HepG2 (cell line): ENCODE measurements around the gene SLC25A33. TPM values are rescaled to one million over a fixed set of nuclear protein-coding genes. Genes with fewer than 3 reads are reported as not detected.

Source experiments
- ATF7-NPFF ChIP-seq: sonication (generic); formaldehyde crosslinking; IDR thresholded peaks from 2 replicates; pipeline ENCODE4 v1.8.1; 2023; ENCODE audit warnings: mild to moderate bottlenecking, low read depth, missing genetic modification reagents, moderate library complexity
- ELF3 ChIP-seq: IDR thresholded peaks from 2 replicates; pipeline ENCODE4 v1.6.1; 2016; ENCODE audit warnings: missing genetic modification reagents, missing compliant biosample characterization
- FOXK1 ChIP-seq: sonication (generic); formaldehyde crosslinking; IDR thresholded peaks from 2 replicates; pipeline ENCODE4 v1.4.0; 2020; ENCODE audit warnings: low read depth, missing genetic modification reagents, borderline replicate concordance
- RNF2 ChIP-seq: fragments of 450-650 bp; conservative IDR thresholded peaks from 2 replicates; pipeline ENCODE4 v1.6.1; 2016; ENCODE audit warnings: low read depth
- SAP130 ChIP-seq: IDR thresholded peaks from 2 replicates; pipeline ENCODE4 v1.6.1; 2016; ENCODE audit warnings: low read depth
- SMYD3 ChIP-seq: sonication (generic); formaldehyde crosslinking; IDR thresholded peaks from 2 replicates; pipeline ENCODE4 v1.8.1; 2023; ENCODE audit warnings: mild to moderate bottlenecking, missing genetic modification reagents
- TBX2 ChIP-seq: sonication (generic); formaldehyde crosslinking; IDR thresholded peaks from 2 replicates; pipeline ENCODE4 v1.5.0; 2020; ENCODE audit warnings: missing genetic modification reagents, mild to moderate bottlenecking, borderline replicate concordance
- TIGD3 ChIP-seq: sonication (generic); formaldehyde crosslinking; IDR thresholded peaks from 2 replicates; pipeline ENCODE4 v1.5.1; 2020; ENCODE audit warnings: mild to moderate bottlenecking, missing genetic modification reagents, borderline replicate concordance
- YEATS4 ChIP-seq: sonication (generic); formaldehyde crosslinking; IDR thresholded peaks from 2 replicates; pipeline ENCODE4 v1.4.0; 2020; ENCODE audit warnings: missing genetic modification reagents, borderline replicate concordance
- YY1 ChIP-seq: IDR thresholded peaks from 2 replicates; pipeline ENCODE4 v1.6.1; 2011; ENCODE audit warnings: low read length, low read depth, moderate library complexity, mild to moderate bottlenecking; ENCODE audit not compliant: insufficient read depth, insufficient replicate concordance
- ZBTB43 ChIP-seq: sonication (generic); formaldehyde crosslinking; conservative IDR thresholded peaks from 2 replicates; pipeline ENCODE4 v1.4.0; 2020; ENCODE audit warnings: missing genetic modification reagents
- ZFP36L1 ChIP-seq: sonication (generic); formaldehyde crosslinking; IDR thresholded peaks from 2 replicates; pipeline ENCODE4 v1.8.0; 2022; ENCODE audit warnings: mild to moderate bottlenecking, missing genetic modification reagents, moderate library complexity
- ZNF563 ChIP-seq: sonication (generic); formaldehyde crosslinking; IDR thresholded peaks from 2 replicates; pipeline ENCODE4 v1.8.0; 2022; ENCODE audit warnings: mild to moderate bottlenecking, moderate library complexity, missing genetic modification reagents
- polyA plus RNA-seq, 8 experiments: library from polyadenylated mRNA; depleted of rRNA in 3 of 8; stranded (reverse) in 7 of 8; unstranded in 1 of 8; fragments of >200 nt; fragmentation: Illumina TruSeq in 4 of 8; extraction: Trizol in 4 of 8; gene quantifications; 2 replicates each; pipeline versions ENCODE4 v1.2.1 to v1.2.3, GENCODE V29; 2011 to 2016; ENCODE audit warnings: low read depth in 4 of 8, missing spikeins in 1 of 8, mixed read lengths in 1 of 8; ENCODE audit not compliant: insufficient read depth in 1 of 8
- total RNA-seq, 5 experiments: library from RNA; depleted of rRNA; stranded (reverse); fragments of >200 nt; fragmentation: Illumina TruSeq; extraction: Trizol; gene quantifications; 2 replicates each; pipeline ENCODE4 v1.2.3, GENCODE V29; 2016; ENCODE audit warnings: low read depth in 1 of 5
- TF ChIP-seq, protein P1 (sequence below): sonication (generic); formaldehyde crosslinking; IDR thresholded peaks from 2 replicates; pipeline ENCODE4 v1.4.0; 2020; ENCODE audit warnings: mild to moderate bottlenecking, missing genetic modification reagents
- TF ChIP-seq, protein P2 (sequence below): sonication (generic); formaldehyde crosslinking; IDR thresholded peaks from 2 replicates; pipeline ENCODE4 v1.8.0; 2022; ENCODE audit warnings: low read depth, missing genetic modification reagents
- TF ChIP-seq, protein P3 (sequence below): sonication (generic); formaldehyde crosslinking; IDR thresholded peaks from 2 replicates; pipeline ENCODE4 v1.5.0; 2020; ENCODE audit warnings: mild to moderate bottlenecking, missing genetic modification reagents
- TF ChIP-seq, protein P4 (sequence below): sonication (generic); formaldehyde crosslinking; IDR thresholded peaks from 2 replicates; pipeline ENCODE4 v1.4.0; 2020; ENCODE audit warnings: missing genetic modification reagents

SLC25A33 gene
- total and polyA plus RNA-seq, 2 of the 13 experiments (the other 11 are each of a cell fraction or from before 2014, with no cell fraction given) = 15.4 to 50.3 TPM

GRCh38 chr1:9539165-9539828 lies at the start of gene SLC25A33 (continued):
- peak; percentile 15 for TF ChIP-seq YY1
- TF ChIP-seq SAP130 (CRISPR knock-in tag) = peak; percentile 86
- TF ChIP-seq ZFP36L1 = peak; percentile 69; the same call in 1 of the 2 replicates
- peak; percentile 89 for TF ChIP-seq ATF7-NPFF
- TF ChIP-seq TBX2 = peak; percentile 37; the same call in 1 of the 2 replicates
- TF ChIP-seq, protein P1, sequence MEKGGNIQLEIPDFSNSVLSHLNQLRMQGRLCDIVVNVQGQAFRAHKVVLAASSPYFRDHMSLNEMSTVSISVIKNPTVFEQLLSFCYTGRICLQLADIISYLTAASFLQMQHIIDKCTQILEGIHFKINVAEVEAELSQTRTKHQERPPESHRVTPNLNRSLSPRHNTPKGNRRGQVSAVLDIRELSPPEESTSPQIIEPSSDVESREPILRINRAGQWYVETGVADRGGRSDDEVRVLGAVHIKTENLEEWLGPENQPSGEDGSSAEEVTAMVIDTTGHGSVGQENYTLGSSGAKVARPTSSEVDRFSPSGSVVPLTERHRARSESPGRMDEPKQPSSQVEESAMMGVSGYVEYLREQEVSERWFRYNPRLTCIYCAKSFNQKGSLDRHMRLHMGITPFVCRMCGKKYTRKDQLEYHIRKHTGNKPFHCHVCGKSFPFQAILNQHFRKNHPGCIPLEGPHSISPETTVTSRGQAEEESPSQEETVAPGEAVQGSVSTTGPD (CRISPR knock-in tag) = no peak
- TF ChIP-seq TIGD3 (CRISPR knock-in tag) = no peak
- TF ChIP-seq, protein P2, sequence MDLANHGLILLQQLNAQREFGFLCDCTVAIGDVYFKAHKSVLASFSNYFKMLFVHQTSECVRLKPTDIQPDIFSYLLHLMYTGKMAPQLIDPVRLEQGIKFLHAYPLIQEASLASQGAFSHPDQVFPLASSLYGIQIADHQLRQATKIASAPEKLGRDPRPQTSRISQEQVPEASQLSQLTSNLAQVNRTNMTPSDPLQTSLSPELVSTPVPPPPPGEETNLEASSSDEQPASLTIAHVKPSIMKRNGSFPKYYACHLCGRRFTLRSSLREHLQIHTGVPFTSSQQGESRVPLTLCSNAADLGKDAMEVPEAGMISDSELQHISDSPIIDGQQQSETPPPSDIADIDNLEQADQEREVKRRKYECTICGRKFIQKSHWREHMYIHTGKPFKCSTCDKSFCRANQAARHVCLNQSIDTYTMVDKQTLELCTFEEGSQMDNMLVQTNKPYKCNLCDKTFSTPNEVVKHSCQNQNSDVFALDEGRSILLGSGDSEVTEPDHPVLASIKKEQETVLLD = peak; percentile 44
- TF ChIP-seq FOXK1 = peak; percentile 53; the same call in 1 of the 2 replicates
- TF ChIP-seq, protein P3, sequence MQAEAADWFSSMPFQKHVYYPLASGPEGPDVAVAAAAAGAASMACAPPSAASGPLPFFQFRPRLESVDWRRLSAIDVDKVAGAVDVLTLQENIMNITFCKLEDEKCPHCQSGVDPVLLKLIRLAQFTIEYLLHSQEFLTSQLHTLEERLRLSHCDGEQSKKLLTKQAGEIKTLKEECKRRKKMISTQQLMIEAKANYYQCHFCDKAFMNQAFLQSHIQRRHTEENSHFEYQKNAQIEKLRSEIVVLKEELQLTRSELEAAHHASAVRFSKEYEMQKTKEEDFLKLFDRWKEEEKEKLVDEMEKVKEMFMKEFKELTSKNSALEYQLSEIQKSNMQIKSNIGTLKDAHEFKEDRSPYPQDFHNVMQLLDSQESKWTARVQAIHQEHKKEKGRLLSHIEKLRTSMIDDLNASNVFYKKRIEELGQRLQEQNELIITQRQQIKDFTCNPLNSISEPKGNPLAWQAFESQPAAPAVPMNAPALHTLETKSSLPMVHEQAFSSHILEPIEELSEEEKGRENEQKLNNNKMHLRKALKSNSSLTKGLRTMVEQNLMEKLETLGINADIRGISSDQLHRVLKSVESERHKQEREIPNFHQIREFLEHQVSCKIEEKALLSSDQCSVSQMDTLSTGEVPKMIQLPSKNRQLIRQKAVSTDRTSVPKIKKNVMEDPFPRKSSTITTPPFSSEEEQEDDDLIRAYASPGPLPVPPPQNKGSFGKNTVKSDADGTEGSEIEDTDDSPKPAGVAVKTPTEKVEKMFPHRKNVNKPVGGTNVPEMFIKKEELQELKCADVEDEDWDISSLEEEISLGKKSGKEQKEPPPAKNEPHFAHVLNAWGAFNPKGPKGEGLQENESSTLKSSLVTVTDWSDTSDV = peak; percentile 24; the same call in 1 of the 2 replicates
- peak; percentile 59; the same call in 1 of the 2 replicates for TF ChIP-seq RNF2
- TF ChIP-seq ZNF563 (CRISPR knock-in tag) = peak; percentile 86
- 0 out of 2 replicates have a peak, but pooled peaks have one; percentile 30 for TF ChIP-seq ZBTB43
- TF ChIP-seq ELF3 (CRISPR knock-in tag) = peak; percentile 42
- TF ChIP-seq, protein P4, sequence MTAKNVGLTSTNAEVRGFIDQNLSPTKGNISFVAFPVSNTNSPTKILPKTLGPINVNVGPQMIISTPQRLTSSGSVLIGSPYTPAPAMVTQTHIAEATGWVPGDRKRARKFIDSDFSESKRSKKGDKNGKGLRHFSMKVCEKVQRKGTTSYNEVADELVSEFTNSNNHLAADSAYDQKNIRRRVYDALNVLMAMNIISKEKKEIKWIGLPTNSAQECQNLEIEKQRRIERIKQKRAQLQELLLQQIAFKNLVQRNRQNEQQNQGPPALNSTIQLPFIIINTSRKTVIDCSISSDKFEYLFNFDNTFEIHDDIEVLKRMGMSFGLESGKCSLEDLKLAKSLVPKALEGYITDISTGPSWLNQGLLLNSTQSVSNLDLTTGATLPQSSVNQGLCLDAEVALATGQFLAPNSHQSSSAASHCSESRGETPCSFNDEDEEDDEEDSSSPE = peak; percentile 54; the same call in 1 of the 2 replicates
- TF ChIP-seq SMYD3 (CRISPR knock-in tag) = no peak; the same call in 1 of the 2 replicates
- peak; percentile 28; the same call in 1 of the 2 replicates for TF ChIP-seq YEATS4 (CRISPR knock-in tag)
